Activated gamma-delta T cell treated with anti-CD3 and anti-CD28 coated beads, Interleukin-2, amount 50 U/mL, for 16 hours (primary cell): ENCODE measurements around the gene ODAD4.

Experiments used
- DNase-seq: peaks from one replicate; pipeline ENCODE4 v3.0.0-alpha.2; 2020; ENCODE audit warnings: low read depth

Gene ODAD4

DNA sequence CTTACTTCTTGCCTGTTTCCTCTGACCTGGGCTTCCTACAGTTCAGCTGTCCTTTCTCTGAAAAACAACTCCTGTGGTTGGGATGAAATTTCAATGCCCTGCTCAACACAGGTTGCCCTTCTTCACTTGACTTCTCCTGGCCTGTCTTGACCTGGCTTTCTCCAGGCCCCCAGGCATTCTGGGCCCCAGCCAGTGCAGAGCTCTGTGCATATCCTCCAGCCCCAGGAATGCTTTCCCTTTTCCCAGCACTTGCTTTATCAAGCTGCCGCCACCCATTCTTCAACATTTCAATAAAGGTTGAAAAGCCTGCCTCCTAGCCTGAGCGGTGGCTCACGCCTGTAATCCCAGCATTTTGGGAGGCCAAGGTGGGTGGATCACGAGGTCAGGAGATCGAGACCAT lies 10.8 kb downstream of the ODAD4 start:
- DNase-seq, result no peak

DNA sequence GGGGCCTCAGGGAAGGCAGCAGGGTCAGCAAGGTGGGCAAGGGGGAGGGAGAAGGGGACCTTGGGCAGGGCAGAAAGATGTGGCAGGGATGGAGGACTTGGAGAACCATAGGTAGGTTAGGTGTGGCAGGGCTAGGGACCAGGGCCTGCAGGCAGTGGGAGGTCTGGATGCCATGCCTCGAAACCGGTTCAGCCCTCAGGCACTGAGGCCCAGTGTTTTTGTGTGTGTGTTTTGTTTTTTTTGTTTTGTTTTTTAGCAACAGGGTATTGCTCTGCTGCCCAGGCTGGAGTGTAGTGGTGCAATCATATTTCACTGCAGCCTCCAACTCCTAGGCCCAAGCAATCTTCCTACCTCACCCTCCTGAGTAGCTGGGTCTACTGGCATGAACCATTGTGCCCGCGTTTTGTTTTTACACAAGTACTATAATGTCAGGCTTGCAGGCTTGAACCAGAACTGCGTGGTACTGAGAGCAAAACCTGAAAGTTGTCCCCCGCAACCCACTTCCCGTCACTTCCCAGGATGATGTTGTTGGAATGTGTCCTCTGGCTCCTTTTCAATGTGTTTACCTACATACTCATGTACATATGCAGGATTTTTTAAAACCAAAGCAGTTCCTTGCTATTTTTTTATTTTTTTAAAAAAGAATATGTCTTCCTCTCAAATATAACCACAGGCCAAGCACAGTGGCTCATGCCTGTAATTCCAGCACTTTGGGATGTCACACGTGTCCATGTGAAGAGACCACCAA lies 12.4 kb downstream of the ODAD4 start:
- no peak for DNase-seq

GRCh38 chr17:41943492-41943891 lies 13.1 kb downstream of the ODAD4 start:
- no peak for DNase-seq

GRCh38 chr17:41944943-41945342 lies 14.5 kb downstream of the ODAD4 start:
- DNase-seq, result no peak

GRCh38 chr17:41948762-41949460 lies 18.5 kb downstream of the ODAD4 start:
- DNase-seq, result no peak

GRCh38 chr17:41956522-41956921 lies 26.1 kb downstream of the ODAD4 start:
- DNase-seq, result no peak

DNA sequence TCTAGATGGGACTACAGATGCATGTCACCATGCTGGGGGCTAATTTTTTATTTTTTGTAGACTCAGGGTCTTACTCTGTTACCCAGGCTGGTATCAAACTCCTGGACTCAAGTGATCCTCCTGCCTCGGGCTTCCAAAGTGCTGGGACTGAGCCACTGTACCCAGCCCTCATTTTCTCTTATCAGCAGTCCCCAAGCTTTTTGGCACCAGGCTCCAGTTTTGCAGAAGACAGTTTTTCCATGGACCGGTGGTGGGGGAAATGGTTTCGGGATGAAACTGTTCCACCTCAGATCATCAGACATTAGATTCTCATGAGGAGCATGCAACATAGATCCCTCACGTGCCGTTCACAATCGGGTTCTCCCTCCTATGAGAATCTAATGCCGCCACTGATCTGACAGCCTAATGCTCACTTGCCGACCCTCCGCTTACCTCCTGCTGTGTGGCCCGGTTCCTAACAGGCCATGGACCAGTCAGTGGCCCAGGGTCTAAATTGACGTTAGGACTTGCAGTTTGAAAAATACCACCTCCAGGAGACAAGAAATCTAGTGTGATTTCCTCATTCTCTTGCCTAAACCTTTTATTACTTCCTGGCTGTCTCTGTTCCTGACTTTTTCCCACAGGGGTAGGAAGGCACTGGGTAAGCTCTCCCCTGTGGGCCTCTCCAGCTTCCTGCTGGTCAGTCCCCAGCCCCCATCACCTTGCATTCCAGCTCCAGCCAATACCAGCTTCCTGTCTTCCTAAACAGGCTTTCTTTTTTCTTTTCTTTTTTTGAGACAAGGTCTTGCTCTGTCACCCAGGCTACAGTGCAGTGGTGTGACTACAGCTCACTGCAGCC lies 26.8 kb downstream of the ODAD4 start:
- DNase-seq, result no peak

DNA sequence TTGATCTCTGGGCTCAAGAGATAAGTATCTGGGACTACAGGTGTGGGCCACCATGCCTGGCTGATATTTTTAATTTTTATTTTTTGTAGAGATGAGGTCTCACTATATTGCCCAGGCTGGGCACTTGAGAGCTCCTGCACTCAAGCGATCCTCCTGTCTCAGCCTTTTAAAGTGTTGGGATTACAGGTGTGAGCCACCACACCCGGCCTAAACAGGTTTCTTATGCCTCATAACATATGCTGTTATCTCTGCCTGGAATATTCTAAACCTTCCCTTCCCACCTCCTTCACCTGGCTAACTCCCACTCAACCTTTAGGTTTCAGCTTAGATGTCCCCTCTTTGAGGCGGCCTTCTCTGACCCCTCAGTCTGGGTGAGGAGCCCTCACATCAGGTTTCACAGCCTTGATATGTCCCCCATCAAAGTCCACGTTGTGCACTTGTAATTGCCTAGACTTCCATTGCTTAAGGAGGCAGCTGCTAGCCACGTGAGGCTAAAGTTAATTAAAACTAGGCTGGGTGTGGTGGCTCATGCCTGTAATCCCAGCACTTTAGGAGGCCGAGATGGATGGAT lies 27.5 kb downstream of the ODAD4 start:
- no peak for DNase-seq

DNA sequence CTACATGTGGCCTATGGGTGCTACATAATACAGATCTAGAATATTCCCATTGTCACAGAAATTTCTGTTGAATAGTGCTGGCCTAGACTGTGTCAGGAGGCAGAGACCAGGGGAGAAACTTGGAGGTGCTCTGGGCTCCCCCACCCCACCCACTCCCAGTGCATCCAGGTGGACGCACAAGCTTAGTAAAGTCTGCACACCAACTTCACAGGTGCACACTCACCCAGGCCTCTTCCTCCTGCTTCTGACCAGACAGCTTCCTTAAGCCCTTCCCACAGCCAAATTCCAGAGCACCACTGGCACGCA lies 28.6 kb downstream of the ODAD4 start:
- no peak for DNase-seq

GRCh38 chr17:41959336-41960095 lies 29.1 kb downstream of the ODAD4 start:
- no peak for DNase-seq

DNA sequence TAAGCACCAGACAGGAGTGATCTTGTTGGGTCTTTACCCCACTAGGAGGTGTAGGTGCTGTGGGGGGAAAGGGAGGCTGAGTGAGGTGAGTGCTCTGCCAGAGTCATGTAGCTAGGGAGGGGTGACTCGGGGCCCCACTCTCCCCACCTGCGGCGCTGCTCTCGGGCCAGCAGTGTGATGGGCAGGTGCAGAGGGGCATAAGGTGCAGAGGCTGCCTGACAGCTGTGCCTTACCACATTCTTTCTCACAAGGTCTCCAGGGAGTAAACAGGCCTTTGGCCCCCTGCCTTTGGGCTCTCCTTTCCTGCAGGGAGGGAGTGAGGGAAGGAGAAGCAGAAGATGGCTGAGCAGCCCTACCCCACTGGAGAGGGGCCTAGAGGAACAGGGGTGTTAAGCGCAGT lies 31.7 kb downstream of the ODAD4 start:
- DNase-seq, result no peak

DNA sequence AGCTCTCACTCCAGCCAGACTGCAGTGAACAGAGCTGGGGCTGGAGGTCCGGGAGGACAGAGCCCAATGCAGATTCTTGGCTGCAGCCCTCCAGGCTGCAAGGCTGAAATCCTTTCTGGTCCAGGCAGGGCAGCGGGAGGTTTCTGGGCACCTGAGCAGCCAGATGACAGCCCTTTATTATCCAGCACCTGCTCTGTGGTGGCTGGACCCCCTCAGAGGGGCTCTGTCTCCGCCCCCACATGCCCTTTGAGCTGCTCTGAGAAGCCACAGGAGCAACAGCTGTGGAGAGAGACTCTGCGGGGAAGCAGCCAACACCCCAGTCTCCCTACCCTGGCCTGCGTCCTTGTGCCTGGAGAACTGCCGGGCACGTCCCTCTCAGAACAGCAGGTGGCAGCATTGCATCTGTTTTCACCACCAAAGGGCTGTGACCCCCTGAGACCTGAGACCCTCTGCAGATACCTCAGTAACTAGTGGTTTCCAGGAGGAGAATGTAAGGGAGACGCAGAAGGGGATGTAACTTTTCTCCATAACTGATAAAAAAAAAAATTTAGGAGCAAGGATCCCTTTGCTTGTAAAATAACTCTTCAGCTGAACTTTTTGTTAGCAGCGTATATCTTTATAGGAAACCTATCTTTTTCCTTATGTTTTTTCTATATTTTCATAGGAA lies 32.5 kb downstream of the ODAD4 start:
- DNase-seq, result peak; percentile 59

GRCh38 chr17:41965694-41966462 lies 35.5 kb downstream of the ODAD4 start:
- DNase-seq, result peak; percentile 26

DNA sequence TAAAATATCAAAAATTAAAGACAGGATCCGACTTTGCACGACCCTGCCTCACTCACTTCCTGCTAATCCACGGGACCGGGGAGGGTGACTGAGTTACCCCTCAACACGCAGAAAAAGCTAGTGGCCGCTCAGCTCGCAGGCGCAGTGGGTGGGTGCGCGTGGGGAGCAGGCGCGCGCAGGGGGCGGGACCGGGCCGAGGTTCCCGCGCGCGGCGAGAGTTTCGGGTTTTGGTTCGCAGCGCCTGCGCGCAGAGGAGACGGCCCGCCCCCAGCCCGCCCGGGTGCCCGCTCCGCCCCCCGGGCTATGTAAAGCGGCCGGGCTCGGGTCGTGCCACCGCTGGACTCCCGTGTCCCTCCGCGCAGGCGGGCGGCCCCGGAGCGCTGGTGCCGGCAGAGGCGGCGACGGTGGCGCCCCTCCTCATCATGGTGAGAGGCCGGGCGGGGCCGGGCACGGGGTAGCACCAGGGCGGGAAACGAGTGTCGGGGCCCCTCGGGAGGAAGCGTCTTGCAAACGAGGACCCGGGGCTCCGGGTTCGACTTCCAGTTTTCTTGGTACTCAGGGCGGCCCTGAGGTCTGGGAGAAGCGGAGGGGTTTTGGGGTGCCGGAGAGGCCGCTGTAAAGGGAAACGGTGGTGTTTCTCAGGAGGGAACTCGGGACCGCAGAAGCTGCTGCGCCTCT lies 36.2 kb downstream of the ODAD4 start, which contains the start of gene CNP:
Gene CNP, plus strand, starts transcription at position 333 of the 678 bp plus-strand sequence. Its CDS starts 90 bp downstream, at position 423.
- DNase-seq, result peak; percentile 84

- no peak for DNase-seq
These were observed 36.9 kb downstream of the ODAD4 start for GRCh38 chr17:41967141-41967920.

GRCh38 chr17:41967921-41968578 lies 37.6 kb downstream of the ODAD4 start:
- no peak for DNase-seq

GRCh38 chr17:41968676-41969075 lies 38.3 kb downstream of the ODAD4 start:
- DNase-seq, result no peak

GRCh38 chr17:41970901-41971331 lies 40.5 kb downstream of the ODAD4 start:
- no peak for DNase-seq
